Measurements from ENCODE around the gene EMC6. TPM values are rescaled to one million over a fixed set of nuclear protein-coding genes. Genes with fewer than 3 reads are reported as not detected.

Gene EMC6
- total RNA-seq, 1 experiment from 2014 or later, result 62.4 TPM

- peak overlapping the region; percentile 74 for H3K4me2 ChIP-seq (ENCODE audit: low read length)
These were observed 2.1 kb upstream of the EMC6 start for GRCh38 chr17:3666516-3666915.

GRCh38 chr17:3667366-3668278, 990 bp upstream of the EMC6 start:
- ATAC-seq (peak; percentile 74), DNase-seq (ENCODE audit: low read depth, low spot score) (no peak)
- Histone ChIP-seq H3K79me2 (ENCODE audit: insufficient read depth, low read length) (peaks cover 42% of the 10 kb centered on the region), H2AFZ (ENCODE audit: low read depth, low read length, poor library complexity, severe bottlenecking) (no peak overlapping the region), H3K4me3 (replicated peaks in 1 of 2; ENCODE audit: low read depth in 1 of 2, low read length in 2 of 2) (peak overlapping the region; percentile 74 to 85), H3K9ac (ENCODE audit: low read length) (peak overlapping the region; percentile 97), H3K4me1 (ENCODE audit: control insufficient read depth in 1 of 2, insufficient read depth in 2 of 2, low read length in 2 of 2) (peaks cover 8 to 20% of the 10 kb centered on the region in 2 experiments), H3K4me2 (ENCODE audit: low read length) (peak overlapping the region; percentile 74), H4K20me1 (ENCODE audit: insufficient read depth) (no peaks in the 10 kb centered on the region; the same call in 1 of the 2 replicates), H3K9me3 (ENCODE audit: control insufficient read depth in 1 of 2, insufficient read depth in 1 of 2, low read depth in 1 of 2, low read length in 2 of 2) (no peaks in the 10 kb centered on the region), H3K27ac (ENCODE audit: low read depth, low read length) (peak overlapping the region; percentile 97), H3K27me3 (ENCODE audit: insufficient read depth, low read length) (no peaks in the 10 kb centered on the region), H3K9me2 (ENCODE audit: insufficient read depth) (no peaks in the 10 kb centered on the region), H3K36me3 (ENCODE audit: control insufficient read depth in 1 of 2, insufficient read depth in 2 of 2, low read length in 2 of 2) (no peaks in the 10 kb centered on the region)
- POLR2A ChIA-PET, result interaction anchor here (1.0 to 1.8 kb wide), 4 partner anchors 10 to 32 kb away, joined by 3 to 5 read pairs (median 3); partner anchors contain the start of genes CTNS and SHPK
- TSS peak; percentile 42 for BruUV-seq (replicated peaks)
- intact Hi-C loops (cut with micrococcal nuclease), result no loop called here
- RAD21 ChIA-PET (ENCODE audit: low non-redundant PET in 1 of 2, low total read pairs in 2 of 2, uncharacterized antibody in 2 of 2, unreplicated experiment in 2 of 2), result no interaction called here
- CTCF ChIA-PET, result interaction anchor here (0.8 to 2.8 kb wide), 2 partner anchors 15 to 20 kb away, joined by 3 to 11 read pairs; no protein-coding TSS in a partner anchor
- TF ChIP-seq ZBTB33 (IDR thresholded peaks at IDR 0.05; ENCODE audit: extremely low read depth, insufficient replicate concordance, low read length) (no peak), TCF7L2 (IDR thresholded peaks at IDR 0.05; ENCODE audit: borderline replicate concordance, extremely low read depth, insufficient read depth, insufficient read length) (no peak), ELF1 (IDR thresholded peaks at IDR 0.05; ENCODE audit: borderline replicate concordance, low read depth) (no peak; the same call in 1 of the 2 replicates), REST (IDR thresholded peaks at IDR 0.05; ENCODE audit: low read depth) (no peak), MAX (IDR thresholded peaks at IDR 0.05) (peak; percentile 58; the same call in 1 of the 2 replicates)

More at GRCh38 chr17:3666516-3666915, 2.1 kb upstream of the EMC6 start:
- POLR2A ChIA-PET, result interaction anchor here (1.8 kb wide), 1 partner anchor 30 kb away, joined by 5 read pairs; the partner anchor contains the start of genes CTNS and SHPK
- Histone ChIP-seq H3K27ac (ENCODE audit: low read depth, low read length) (peak overlapping the region; percentile 97; the same call in 1 of the 2 replicates), H3K4me1 (ENCODE audit: control insufficient read depth in 1 of 2, insufficient read depth in 2 of 2, low read length in 2 of 2) (peaks cover 8 to 20% of the 10 kb centered on the region in 2 experiments), H2AFZ (ENCODE audit: low read depth, low read length, poor library complexity, severe bottlenecking) (no peak overlapping the region), H3K79me2 (ENCODE audit: insufficient read depth, low read length) (peaks cover 42% of the 10 kb centered on the region), H3K9ac (ENCODE audit: low read length) (no peak overlapping the region), H3K9me2 (ENCODE audit: insufficient read depth) (no peaks in the 10 kb centered on the region), H3K36me3 (ENCODE audit: control insufficient read depth in 1 of 2, insufficient read depth in 2 of 2, low read length in 2 of 2) (no peaks in the 10 kb centered on the region), H3K9me3 (ENCODE audit: control insufficient read depth in 1 of 2, insufficient read depth in 1 of 2, low read depth in 1 of 2, low read length in 2 of 2) (no peaks in the 10 kb centered on the region), H3K4me3 (replicated peaks in 1 of 2; ENCODE audit: low read depth in 1 of 2, low read length in 2 of 2) (no peak overlapping the region), H3K27me3 (ENCODE audit: insufficient read depth, low read length) (no peaks in the 10 kb centered on the region), H4K20me1 (ENCODE audit: insufficient read depth) (no peaks in the 10 kb centered on the region)
- RAD21 ChIA-PET (ENCODE audit: low non-redundant PET in 1 of 2, low total read pairs in 2 of 2, uncharacterized antibody in 2 of 2, unreplicated experiment in 2 of 2), result interaction anchor here in 1 of 2 experiments (0.7 kb wide), 1 partner anchor 64 kb away, joined by 3 read pairs; no protein-coding TSS in a partner anchor
- no peak for ATAC-seq
- CTCF ChIA-PET, result interaction anchor here (0.8 to 2.8 kb wide), 2 partner anchors 17 to 19 kb away, joined by 3 to 11 read pairs; no protein-coding TSS in a partner anchor
- DNase-seq (ENCODE audit: low read depth, low spot score), result no peak
- TF ChIP-seq POLR2AphosphoS5 (IDR thresholded peaks at IDR 0.05; ENCODE audit: low read depth, low read length) (0 out of 2 replicates have a peak, but pooled peaks have one; percentile 8), SIN3A (IDR thresholded peaks at IDR 0.05; ENCODE audit: low read depth) (no peak)
- BruUV-seq (replicated peaks), result no TSS peak
- intact Hi-C loops (cut with micrococcal nuclease), result no loop called here
